ENCODE results near the gene CRELD1. TPM values are rescaled to one million over a fixed set of nuclear protein-coding genes. Genes with fewer than 3 reads are reported as not detected.
A peak's percentile ranks its signal among the peaks of the same experiment; 100 is the strongest.

Gene CRELD1
- total RNA-seq, 2 donors from 2014 or later = 19.8 to 23.6 TPM

GRCh38 chr3:9903904-9904303, 29.7 kb upstream of the CRELD1 start:
- H3K9me3 ChIP-seq = no peaks in the 10 kb centered on the region
- no peak overlapping the region for H3K27ac ChIP-seq
- no peaks in the 10 kb centered on the region for H3K27me3 ChIP-seq
- intact Hi-C loops (cut with DNase I) = no loop called here
- peaks cover 52% of the 10 kb centered on the region for H3K4me1 ChIP-seq
- H3K4me3 ChIP-seq = no peak overlapping the region
- DNase-seq (peak in 3 of 4 donors; percentile 22 to 62 (median 39)), ATAC-seq (no peak)
- TF ChIP-seq CTCF (IDR thresholded peaks at IDR 0.05) (no peak), POLR2A (IDR thresholded peaks at IDR 0.05) (no peak)
- 58 to 67% methylated on average over 4 of the region's 4 CpGs for WGBS, 2 donors
- H3K36me3 ChIP-seq (replicated peaks in 1 of 2; ENCODE audit: insufficient read depth in 1 of 2, low read depth in 2 of 2) = no peaks in the 10 kb centered on the region

DNA sequence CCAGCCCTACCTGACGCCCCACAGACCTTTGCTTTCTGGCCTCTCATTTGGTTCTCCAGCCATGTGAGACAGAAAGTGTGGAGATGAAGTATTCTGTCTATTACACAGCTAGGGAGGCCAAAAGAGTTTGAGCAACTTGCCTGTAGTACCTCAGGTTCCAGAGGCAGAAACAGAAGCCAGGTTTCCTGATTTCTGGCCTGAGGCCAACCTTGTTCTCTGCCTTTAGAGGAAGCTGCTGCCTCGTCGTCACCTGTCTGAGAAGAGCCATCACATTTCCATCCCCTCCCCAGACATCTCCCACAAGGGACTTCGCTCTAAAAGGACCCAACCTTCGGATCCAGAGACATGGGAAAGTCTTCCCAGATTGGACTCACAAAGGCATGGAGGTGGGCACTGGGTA, 27.2 kb upstream of the CRELD1 start:
- ATAC-seq (no peak), DNase-seq (no peak)
- no peaks in the 10 kb centered on the region for H3K36me3 ChIP-seq (replicated peaks in 1 of 2; ENCODE audit: insufficient read depth in 1 of 2, low read depth in 2 of 2)
- no peaks in the 10 kb centered on the region for H3K9me3 ChIP-seq
- TF ChIP-seq POLR2A (IDR thresholded peaks at IDR 0.05) = no peak
- no peak for TF ChIP-seq CTCF (IDR thresholded peaks at IDR 0.05)
- H3K27ac ChIP-seq = no peak overlapping the region
- no peaks in the 10 kb centered on the region for H3K27me3 ChIP-seq
- no peak overlapping the region for H3K4me3 ChIP-seq
- 88 to 91% methylated on average over 5 of the region's 5 CpGs for WGBS, 2 donors
- intact Hi-C loops (cut with DNase I) = no loop called here
- peaks cover 27% of the 10 kb centered on the region for H3K4me1 ChIP-seq

DNA sequence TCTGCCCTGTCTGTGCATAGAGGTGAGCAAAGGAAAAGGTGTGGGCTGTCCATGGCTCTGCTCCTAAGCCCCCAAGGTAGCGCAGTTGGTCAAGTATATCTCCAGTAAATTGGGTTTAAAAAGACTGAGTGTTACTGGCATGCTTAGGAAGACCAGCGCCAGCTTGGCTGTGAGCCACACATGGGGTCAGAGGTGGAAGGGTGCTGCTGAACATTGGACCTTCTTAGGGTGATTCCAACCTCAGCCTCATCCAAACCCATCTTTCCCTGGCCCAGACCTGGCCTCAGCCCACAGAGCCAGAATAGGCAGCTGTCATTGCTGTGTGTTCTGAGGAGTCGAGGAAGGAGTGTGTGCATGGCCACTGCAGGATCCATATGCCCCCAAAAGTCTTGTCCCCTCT, 25.3 kb upstream of the CRELD1 start:
- Histone ChIP-seq H3K36me3 (replicated peaks in 1 of 2; ENCODE audit: insufficient read depth in 1 of 2, low read depth in 2 of 2) (no peaks in the 10 kb centered on the region), H3K4me3 (no peak overlapping the region), H3K27me3 (no peaks in the 10 kb centered on the region), H3K9me3 (no peaks in the 10 kb centered on the region), H3K4me1 (peaks cover 10% of the 10 kb centered on the region), H3K27ac (no peak overlapping the region)
- DNase-seq (no peak), ATAC-seq (no peak)
- TF ChIP-seq CTCF (IDR thresholded peaks at IDR 0.05) = no peak
- no peak for TF ChIP-seq POLR2A (IDR thresholded peaks at IDR 0.05)
- intact Hi-C loops (cut with DNase I) = no loop called here
- 88 to 100% methylated on average over 2 to 3 of the region's 3 CpGs for WGBS, 2 donors

DNA sequence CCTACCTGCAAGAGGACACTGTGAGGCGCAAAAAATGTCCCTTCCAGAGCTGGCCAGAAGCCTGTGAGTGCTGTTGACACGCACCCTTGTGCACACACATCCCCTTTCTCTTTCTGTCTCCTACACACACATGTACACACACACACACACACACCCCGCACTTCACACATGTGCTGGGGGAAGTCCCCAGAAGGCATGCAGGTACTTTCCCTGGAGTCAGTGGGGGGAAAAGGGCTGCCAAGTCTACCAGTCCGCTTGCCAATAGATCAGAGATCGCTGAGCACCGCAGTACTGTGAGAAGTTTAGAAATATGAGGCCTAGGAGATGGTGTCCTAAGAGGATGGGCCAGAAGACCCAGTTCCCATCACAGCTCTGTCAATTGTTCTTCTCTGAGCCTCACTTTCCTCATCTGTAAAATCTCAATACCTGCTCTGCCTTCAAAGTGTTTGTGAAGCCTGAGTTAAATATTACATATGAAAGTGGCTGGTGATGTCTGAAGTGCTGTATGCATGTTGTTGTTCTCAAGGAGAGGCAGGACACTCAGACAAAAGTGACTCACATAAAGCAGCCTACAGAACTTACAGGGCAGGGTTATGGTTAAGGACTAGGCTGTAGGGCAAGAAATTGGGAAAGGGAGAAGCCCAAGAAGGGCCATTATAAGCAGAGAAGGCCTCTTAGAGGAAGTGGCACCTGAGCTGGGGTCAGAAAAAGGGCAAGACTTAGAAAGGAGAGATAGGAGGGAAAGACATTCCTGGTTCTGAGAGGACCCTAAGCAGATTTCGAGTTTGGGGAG, 24.2 kb upstream of the CRELD1 start:
- no peak overlapping the region for H3K27ac ChIP-seq
- H3K36me3 ChIP-seq (replicated peaks in 1 of 2; ENCODE audit: insufficient read depth in 1 of 2, low read depth in 2 of 2) = no peaks in the 10 kb centered on the region
- H3K9me3 ChIP-seq = no peaks in the 10 kb centered on the region
- H3K27me3 ChIP-seq = no peaks in the 10 kb centered on the region
- no peak overlapping the region for H3K4me3 ChIP-seq
- H3K4me1 ChIP-seq = peaks cover 10% of the 10 kb centered on the region
- intact Hi-C loops (cut with DNase I) = no loop called here
- no peak for TF ChIP-seq POLR2A (IDR thresholded peaks at IDR 0.05)
- no peak for TF ChIP-seq CTCF (IDR thresholded peaks at IDR 0.05)
- peak in 1 of 4 donors; percentile 37 for DNase-seq
- ATAC-seq = peak; percentile 47
- 72 to 79% methylated on average over 5 to 7 of the region's 7 CpGs for WGBS, 2 donors

DNA sequence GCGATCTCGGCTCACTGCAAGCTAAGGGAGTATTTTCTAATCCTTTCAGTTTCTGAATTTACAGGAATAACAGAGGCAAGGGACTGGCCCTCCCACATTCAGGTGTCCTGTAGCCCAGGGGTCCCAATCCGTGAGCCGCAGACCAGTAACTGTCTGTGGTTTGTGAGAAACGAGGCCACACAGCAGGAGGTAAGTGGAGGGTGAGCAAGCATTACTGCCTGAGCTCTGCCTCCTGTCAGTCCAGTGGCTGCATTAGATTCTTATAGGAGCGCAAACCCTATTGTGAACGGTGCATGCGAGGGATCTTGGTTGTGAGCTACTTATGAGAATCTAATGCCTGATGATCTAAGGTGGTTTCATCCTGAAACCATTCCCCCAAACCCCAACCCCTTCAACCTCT, 21.8 kb upstream of the CRELD1 start:
- no peak for ATAC-seq
- H3K36me3 ChIP-seq (replicated peaks in 1 of 2; ENCODE audit: insufficient read depth in 1 of 2, low read depth in 2 of 2) = no peaks in the 10 kb centered on the region
- H3K4me3 ChIP-seq = no peak overlapping the region
- intact Hi-C loops (cut with DNase I) = no loop called here
- no peak for DNase-seq
- H3K9me3 ChIP-seq = no peaks in the 10 kb centered on the region
- no peaks in the 10 kb centered on the region for H3K27me3 ChIP-seq
- no peak overlapping the region for H3K27ac ChIP-seq
- peaks cover 32% of the 10 kb centered on the region for H3K4me1 ChIP-seq
- 80 to 95% methylated on average over 8 of the region's 8 CpGs for WGBS, 2 donors
- TF ChIP-seq POLR2A (IDR thresholded peaks at IDR 0.05) (no peak), CTCF (IDR thresholded peaks at IDR 0.05) (no peak)

Measured in body of pancreas (tissue), 4 donors.